ENCODE measurements around the gene PIGU.
A peak's percentile ranks its signal among the peaks of the same experiment; 100 is the strongest.

Gene PIGU

DNA sequence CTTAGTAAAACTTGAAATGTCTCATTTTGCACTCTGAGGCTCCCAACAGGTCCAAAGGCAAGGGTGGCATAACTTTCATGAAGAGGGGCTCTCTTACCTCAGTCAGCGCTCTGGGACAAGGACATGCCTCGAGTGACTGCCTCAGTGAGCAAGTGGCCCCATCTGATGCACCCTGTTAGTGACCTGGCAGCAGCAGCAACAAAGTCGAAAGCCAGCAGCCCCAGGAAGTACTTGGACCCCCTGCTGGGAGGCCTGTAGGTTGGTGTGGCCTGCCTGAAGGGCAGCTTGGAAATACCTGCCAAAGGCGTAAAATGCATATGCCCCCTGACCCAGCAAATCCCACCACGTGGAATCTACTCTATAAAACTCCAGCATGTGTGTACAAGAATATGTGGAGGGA, 105.1 kb downstream of the PIGU start:
- peak; percentile 39 for DNase-seq (ENCODE audit: low read depth)
- TF ChIP-seq, protein P1, sequence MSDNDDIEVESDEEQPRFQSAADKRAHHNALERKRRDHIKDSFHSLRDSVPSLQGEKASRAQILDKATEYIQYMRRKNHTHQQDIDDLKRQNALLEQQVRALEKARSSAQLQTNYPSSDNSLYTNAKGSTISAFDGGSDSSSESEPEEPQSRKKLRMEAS (IDR thresholded peaks at IDR 0.05; ENCODE audit: low read depth, low read length): no peak
- TF ChIP-seq POLR2A (IDR thresholded peaks at IDR 0.05; ENCODE audit: extremely low read depth, insufficient read length): no peak
- TF ChIP-seq MYC (IDR thresholded peaks at IDR 0.05; ENCODE audit: low read depth, low read length): no peak
- TF ChIP-seq, protein P2, sequence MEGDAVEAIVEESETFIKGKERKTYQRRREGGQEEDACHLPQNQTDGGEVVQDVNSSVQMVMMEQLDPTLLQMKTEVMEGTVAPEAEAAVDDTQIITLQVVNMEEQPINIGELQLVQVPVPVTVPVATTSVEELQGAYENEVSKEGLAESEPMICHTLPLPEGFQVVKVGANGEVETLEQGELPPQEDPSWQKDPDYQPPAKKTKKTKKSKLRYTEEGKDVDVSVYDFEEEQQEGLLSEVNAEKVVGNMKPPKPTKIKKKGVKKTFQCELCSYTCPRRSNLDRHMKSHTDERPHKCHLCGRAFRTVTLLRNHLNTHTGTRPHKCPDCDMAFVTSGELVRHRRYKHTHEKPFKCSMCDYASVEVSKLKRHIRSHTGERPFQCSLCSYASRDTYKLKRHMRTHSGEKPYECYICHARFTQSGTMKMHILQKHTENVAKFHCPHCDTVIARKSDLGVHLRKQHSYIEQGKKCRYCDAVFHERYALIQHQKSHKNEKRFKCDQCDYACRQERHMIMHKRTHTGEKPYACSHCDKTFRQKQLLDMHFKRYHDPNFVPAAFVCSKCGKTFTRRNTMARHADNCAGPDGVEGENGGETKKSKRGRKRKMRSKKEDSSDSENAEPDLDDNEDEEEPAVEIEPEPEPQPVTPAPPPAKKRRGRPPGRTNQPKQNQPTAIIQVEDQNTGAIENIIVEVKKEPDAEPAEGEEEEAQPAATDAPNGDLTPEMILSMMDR (IDR thresholded peaks at IDR 0.05; ENCODE audit: low read depth, low read length): no peak
- no peak overlapping the region for H3K4me3 ChIP-seq (ENCODE audit: low read depth, low read length)

DNA sequence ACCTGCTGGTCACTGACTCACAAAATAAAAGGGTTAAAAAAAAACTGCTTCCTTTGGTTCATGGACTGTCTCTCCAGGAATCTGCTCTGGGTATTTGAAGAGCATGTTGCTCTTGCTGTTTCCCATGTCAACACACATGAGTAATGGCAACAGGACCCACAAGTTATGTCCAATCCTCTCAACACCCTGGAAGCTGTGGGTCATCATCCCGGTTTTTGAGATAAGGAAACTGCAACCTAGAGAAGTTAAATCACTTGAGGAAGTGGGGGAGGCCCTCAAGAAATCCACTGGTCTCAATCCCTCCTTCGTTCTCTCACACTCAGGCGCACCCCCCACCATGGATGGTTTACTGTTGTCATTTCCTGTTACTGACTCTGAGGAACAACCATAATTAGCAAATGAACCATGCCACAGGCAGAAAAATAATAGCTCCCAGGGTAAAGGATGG, 106.0 kb downstream of the PIGU start:
- TF ChIP-seq MYC (IDR thresholded peaks at IDR 0.05; ENCODE audit: low read depth, low read length) (no peak), POLR2A (IDR thresholded peaks at IDR 0.05; ENCODE audit: extremely low read depth, insufficient read length) (no peak)
- TF ChIP-seq, protein P1 (IDR thresholded peaks at IDR 0.05; ENCODE audit: low read depth, low read length): peak; percentile 5; the same call in 1 of the 2 replicates
- TF ChIP-seq, protein P2 (IDR thresholded peaks at IDR 0.05; ENCODE audit: low read depth, low read length): no peak
- DNase-seq (ENCODE audit: low read depth): peak; percentile 83
- H3K4me3 ChIP-seq (ENCODE audit: low read depth, low read length): no peak overlapping the region

DNA sequence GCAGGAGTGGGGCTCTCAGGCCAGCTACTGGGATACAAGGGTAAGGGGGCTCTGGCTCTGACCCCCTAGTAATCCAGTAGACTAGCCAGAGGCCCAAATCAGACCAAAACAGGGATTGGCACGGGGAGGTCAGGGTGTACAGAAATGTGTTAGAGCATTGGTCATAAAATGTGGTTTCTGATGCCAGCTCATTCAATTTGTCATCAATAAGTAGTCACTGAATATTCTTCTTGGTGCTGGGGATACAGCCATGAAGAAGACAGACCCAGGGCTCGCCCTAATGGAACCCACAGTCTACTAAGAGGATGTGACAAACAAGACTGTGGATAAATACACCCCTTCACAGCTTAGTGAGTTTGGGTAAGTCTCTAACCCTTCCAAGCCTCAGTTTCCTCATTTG, 107.3 kb downstream of the PIGU start:
- H3K4me3 ChIP-seq (ENCODE audit: low read depth, low read length): no peak overlapping the region
- TF ChIP-seq, protein P1 (IDR thresholded peaks at IDR 0.05; ENCODE audit: low read depth, low read length): no peak
- TF ChIP-seq MYC (IDR thresholded peaks at IDR 0.05; ENCODE audit: low read depth, low read length): no peak
- TF ChIP-seq, protein P2 (IDR thresholded peaks at IDR 0.05; ENCODE audit: low read depth, low read length): no peak
- no peak for TF ChIP-seq POLR2A (IDR thresholded peaks at IDR 0.05; ENCODE audit: extremely low read depth, insufficient read length)
- DNase-seq (ENCODE audit: low read depth): no peak

DNA sequence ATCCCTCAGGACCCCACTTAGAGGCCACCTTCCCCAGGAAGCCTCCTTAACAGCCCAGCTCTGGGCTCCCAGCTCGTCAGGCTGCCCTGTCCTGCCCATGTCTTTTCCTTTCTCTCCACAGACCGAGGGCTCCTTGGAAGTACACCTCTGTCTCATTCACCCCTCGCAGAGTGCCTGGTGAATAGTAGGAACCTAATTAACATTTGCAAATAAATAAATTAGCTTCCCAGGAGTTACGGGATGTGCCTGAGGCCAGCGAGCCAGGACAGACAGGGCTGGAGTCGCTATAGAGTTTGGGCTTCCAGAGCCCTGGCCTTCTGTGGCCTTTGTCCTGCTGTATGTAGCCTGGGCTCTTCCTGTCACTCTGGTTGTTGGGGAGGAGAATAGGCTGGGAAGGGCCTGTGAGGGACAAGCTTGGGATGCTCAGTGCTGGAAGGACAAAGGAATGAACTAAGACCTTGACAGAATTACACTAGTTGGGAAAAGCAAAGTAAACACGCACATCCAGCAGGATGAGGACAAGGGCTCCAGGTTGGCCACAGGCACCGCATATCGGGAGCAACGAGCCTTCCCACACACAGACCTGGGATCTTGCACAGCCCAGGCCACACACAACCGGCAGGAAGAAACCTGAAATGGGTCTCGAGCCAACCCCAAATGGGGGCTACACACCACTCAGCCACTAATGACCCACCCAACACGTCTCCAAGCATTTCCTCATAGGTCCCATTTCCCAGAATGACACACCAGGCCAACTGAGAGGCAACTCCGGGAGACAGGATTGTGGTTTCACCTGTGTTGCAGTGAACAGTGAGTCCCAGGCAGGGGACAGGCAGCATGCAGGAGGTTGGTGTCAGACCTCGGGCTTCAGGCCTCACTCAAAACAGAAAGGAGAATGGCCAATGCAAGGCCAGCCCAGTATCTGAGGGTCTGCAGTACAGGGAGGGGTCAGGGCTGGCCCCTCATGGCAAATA, 108.7 kb downstream of the PIGU start:
- no peak for DNase-seq (ENCODE audit: low read depth)

DNA sequence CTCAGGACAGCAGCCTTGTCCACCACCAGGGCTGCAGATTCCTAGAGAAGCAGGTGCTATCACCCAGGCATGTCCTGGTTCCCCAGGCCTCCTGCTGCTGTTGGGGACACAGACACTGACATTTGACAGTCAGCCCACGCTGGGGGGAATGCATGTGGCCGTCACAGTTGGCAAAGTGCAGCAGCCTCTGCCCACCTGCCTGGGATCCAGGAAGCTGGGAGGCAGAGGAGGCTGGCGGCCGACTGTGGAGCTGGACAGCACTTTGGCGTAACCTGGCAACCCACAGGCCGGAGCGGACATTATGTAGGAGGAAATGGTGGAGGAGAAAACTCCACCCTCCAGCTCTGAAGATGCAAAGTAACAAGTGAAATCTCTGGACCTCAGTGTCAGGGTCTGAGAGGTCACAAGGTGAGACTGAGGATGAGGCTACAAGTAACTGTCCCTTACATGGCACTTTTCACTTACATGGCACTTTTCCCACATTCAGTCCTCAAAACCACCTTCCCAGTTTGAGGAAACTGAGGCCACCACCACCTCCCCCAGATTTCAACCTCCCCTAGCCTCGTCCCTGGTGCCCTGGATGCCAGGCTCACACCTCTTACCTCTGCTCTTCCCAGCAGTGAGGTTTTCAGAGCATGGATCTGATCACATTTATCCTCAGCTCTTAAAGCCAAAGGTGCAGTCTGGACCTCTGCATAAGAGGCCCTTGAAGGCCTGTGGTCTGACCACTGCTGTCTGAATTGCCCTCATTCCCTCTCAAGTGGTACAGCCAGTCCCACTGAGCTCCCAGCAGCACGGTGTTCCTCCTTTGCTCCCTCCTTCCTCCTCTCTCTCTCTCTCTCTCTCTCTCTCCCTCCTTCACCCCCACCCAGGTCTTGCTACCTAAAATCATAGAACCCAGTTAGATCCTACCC, 109.7 kb downstream of the PIGU start:
- DNase-seq (ENCODE audit: low read depth): no peak
- TF ChIP-seq, protein P1 (IDR thresholded peaks at IDR 0.05; ENCODE audit: low read depth, low read length): no peak
- TF ChIP-seq, protein P2 (IDR thresholded peaks at IDR 0.05; ENCODE audit: low read depth, low read length): no peak
- no peak for TF ChIP-seq MYC (IDR thresholded peaks at IDR 0.05; ENCODE audit: low read depth, low read length)
- no peak for TF ChIP-seq POLR2A (IDR thresholded peaks at IDR 0.05; ENCODE audit: extremely low read depth, insufficient read length)
- H3K4me3 ChIP-seq (ENCODE audit: low read depth, low read length): no peak overlapping the region

More for the DNA sequence above, 108.7 kb downstream of the PIGU start:
- H3K4me3 ChIP-seq (ENCODE audit: low read depth, low read length): no peak overlapping the region
- TF ChIP-seq, protein P2 (IDR thresholded peaks at IDR 0.05; ENCODE audit: low read depth, low read length): no peak
- no peak for TF ChIP-seq POLR2A (IDR thresholded peaks at IDR 0.05; ENCODE audit: extremely low read depth, insufficient read length)
- TF ChIP-seq MYC (IDR thresholded peaks at IDR 0.05; ENCODE audit: low read depth, low read length): no peak
- TF ChIP-seq, protein P1 (IDR thresholded peaks at IDR 0.05; ENCODE audit: low read depth, low read length): no peak
